Central memory CD8-positive, alpha-beta T cell (primary cell): Measurements from ENCODE around the gene WFS1.
A peak's percentile ranks its signal among the peaks of the same experiment; 100 is the strongest.

Source experiments
- ATAC-seq: fragments of 150-1000 bp; cut with Tn5 transposase; replicated peaks from 2 replicates; pipeline ENCODE4 v1.10.0; 2022; ENCODE audit warnings: mild to moderate bottlenecking, moderate FRiP score, moderate number of reproducible peaks; ENCODE audit not compliant: poor library complexity, severe bottlenecking; ENCODE audit errors: extremely low read depth
- DNase-seq, 2 donors: peaks; one replicate each; pipeline ENCODE4 v3.0.0; 2021; ENCODE audit warnings: low spot score in 2 of 2
- H3K27ac Mint-ChIP-seq: one replicate; pipeline ENCODE4 v1.8.0; 2022; ENCODE audit warnings: low read depth, mild to moderate bottlenecking, moderate library complexity, mixed read lengths
- H3K27me3 Mint-ChIP-seq: one replicate; pipeline ENCODE4 v1.8.0; 2022; ENCODE audit warnings: mixed read lengths
- H3K36me3 Mint-ChIP-seq: one replicate; pipeline ENCODE4 v1.8.0; 2022; ENCODE audit warnings: mild to moderate bottlenecking, moderate library complexity, mixed read lengths; ENCODE audit not compliant: insufficient read depth
- H3K4me1 Mint-ChIP-seq: one replicate; pipeline ENCODE4 v1.8.0; 2022; ENCODE audit warnings: mixed read lengths
- H3K4me3 Mint-ChIP-seq: one replicate; pipeline ENCODE4 v1.8.0; 2022; ENCODE audit warnings: mild to moderate bottlenecking, moderate library complexity, mixed read lengths
- H3K9me3 Mint-ChIP-seq: one replicate; pipeline ENCODE4 v1.8.0; 2022; ENCODE audit warnings: mixed read lengths

WFS1 gene

DNA sequence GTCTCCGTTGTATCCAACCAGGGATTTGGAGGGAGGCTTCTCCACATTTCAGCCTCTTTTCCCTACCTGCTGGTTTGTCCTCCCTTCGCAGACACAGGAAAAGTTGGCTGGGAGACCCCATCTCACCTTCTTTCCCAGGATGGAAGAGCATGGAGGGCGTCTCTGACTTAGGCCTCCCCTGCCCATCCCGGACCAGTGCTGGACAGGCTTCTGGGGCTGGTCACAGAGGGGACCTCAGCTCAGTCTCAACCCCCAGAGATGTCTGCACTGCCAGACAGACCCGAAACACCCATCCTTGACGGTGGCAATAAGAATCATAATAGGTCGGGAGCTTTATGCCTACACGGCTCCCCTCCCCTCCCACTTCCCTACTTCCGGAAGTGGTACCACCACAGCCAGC is 1.6 kb downstream of the WFS1 start:
- H3K4me1 Mint-ChIP-seq, result peaks cover 6% of the 10 kb centered on the region
- peak overlapping the region; percentile 76 for H3K4me3 Mint-ChIP-seq
- H3K27me3 Mint-ChIP-seq, result no peaks in the 10 kb centered on the region
- no peak for ATAC-seq
- DNase-seq, result no peak
- peaks cover 7% of the 10 kb centered on the region for H3K36me3 Mint-ChIP-seq
- no peaks in the 10 kb centered on the region for H3K9me3 Mint-ChIP-seq
- no peak overlapping the region for H3K27ac Mint-ChIP-seq

DNA sequence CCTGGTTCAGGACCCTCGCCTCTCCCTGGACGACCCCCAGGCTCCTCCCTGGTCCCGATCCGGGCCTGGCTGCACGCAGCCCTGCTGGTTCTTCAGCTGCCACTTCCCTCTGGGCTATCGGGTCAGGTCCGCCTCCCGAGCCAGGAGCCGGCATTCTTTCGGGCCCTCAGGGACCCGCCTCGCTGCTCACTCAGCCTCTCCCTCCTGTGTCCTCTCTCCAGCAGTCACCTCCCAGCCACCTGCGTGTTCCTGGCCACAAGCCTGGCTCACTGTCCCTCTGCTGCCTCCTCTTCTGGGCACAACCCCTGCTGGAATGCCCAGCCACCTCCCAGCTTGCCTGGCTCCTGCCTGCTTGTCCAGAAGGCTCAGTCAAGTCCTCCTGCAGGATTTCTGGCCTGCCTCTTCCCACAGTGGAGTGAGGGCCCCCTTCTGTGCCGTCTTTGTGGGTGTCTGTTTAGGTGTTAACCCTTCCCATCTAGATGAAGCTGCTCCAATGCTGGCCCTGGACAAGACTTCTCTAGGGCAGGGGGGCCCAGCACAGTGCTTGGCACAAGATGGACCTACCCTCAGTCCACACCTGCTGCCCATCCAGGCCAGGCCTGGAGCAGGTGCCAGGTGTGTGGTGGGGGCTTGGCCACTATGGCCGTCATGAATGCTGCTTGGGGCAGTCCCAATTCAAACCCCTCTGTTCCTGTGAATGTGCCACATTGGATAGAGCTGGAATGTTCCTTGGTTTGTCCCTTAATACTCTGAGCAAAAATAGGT is 2.2 kb downstream of the WFS1 start:
- no peaks in the 10 kb centered on the region for H3K9me3 Mint-ChIP-seq
- peak overlapping the region; percentile 56 for H3K4me3 Mint-ChIP-seq
- peaks cover 7% of the 10 kb centered on the region for H3K36me3 Mint-ChIP-seq
- no peaks in the 10 kb centered on the region for H3K27me3 Mint-ChIP-seq
- no peak for ATAC-seq
- no peak for DNase-seq
- peaks cover 6% of the 10 kb centered on the region for H3K4me1 Mint-ChIP-seq
- H3K27ac Mint-ChIP-seq, result no peak overlapping the region

DNA sequence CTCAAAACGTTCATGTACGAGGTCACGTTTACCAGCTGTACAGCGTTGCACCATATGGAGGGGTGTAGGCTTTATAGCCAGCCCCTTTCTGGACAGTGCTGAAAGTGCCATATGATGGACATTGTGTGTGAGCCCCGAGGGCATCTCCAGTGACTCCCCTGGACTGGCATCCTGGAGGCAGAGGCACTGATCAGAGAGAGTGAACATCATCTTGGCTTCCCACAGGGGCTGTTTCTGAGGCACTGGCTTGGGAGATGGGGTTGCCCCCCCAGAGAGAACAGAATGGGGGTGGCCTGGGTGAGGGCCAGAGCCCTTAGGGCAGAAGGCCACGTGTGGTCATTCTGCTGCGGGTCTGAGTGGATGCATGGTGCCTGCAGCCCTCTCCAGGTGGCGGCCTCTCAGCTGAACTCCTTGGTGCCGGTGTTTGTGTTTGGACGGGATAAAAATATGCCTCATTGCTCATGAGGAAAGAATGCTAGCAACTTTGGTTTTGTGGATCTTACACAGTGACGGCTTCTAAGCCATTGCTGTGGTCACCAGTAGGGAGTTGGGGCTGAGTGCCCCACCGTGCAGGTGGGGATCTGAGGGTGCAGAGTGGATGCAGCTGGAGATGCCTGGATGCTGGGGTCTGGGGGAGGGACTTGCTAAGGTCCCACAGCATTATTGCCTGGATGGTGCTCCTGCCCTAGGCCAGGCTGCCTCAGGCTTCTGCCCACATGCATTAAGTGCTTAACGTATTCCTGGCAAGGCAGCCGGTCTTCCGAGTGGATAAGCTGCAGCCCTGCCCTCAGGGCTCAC is 3.4 kb downstream of the WFS1 start:
- H3K27ac Mint-ChIP-seq, result no peak overlapping the region
- DNase-seq (no peak), ATAC-seq (no peak)
- H3K9me3 Mint-ChIP-seq, result no peaks in the 10 kb centered on the region
- H3K4me3 Mint-ChIP-seq, result no peak overlapping the region
- H3K27me3 Mint-ChIP-seq, result no peaks in the 10 kb centered on the region
- peaks cover 7% of the 10 kb centered on the region for H3K36me3 Mint-ChIP-seq
- peaks cover 6% of the 10 kb centered on the region for H3K4me1 Mint-ChIP-seq

DNA sequence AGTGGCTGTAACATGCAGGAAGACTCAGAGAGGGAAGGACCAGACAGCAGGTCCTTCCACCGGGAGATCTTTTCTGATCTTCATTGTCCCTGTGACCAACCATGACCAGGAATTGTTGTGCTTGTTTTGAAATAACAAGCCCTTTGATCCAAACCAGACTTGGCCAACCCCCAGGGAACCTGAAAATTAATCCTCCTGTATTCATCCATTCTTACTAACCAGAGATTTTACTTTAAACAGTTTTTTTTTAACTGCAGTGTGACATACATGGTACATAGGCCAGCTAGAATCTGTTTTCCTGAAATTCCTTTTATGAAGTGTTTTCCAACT is 4.0 kb downstream of the WFS1 start:
- H3K9me3 Mint-ChIP-seq, result no peaks in the 10 kb centered on the region
- no peak for ATAC-seq
- DNase-seq, result no peak
- H3K36me3 Mint-ChIP-seq, result peaks cover 7% of the 10 kb centered on the region
- H3K27ac Mint-ChIP-seq, result no peak overlapping the region
- no peak overlapping the region for H3K4me3 Mint-ChIP-seq
- peaks cover 9% of the 10 kb centered on the region for H3K4me1 Mint-ChIP-seq
- H3K27me3 Mint-ChIP-seq, result no peaks in the 10 kb centered on the region

DNA sequence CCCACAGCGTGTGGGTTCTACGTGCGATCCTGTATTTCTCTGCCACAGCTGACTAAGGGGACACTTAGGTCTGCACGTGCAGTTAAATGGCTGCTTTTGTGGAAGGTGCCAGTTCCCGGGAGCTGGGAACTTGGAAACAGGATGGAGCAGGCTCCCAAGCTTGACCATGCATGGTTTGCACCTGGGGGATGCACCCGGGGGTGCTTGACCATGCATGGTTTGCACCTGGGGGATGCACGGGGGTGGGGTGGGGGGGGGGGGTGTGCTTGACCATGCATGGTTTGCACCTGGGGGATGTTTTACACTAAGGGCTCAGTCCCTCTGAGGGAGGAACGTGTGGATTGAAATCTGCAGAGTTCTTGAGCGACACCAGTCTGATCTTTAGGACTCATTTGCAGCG is 5.7 kb downstream of the WFS1 start:
- Mint-ChIP-seq H3K4me3 (no peak overlapping the region), H3K27me3 (no peaks in the 10 kb centered on the region), H3K9me3 (no peaks in the 10 kb centered on the region), H3K36me3 (peaks cover 6% of the 10 kb centered on the region), H3K27ac (no peak overlapping the region), H3K4me1 (peaks cover 6% of the 10 kb centered on the region)
- DNase-seq, result no peak
- no peak for ATAC-seq

DNA sequence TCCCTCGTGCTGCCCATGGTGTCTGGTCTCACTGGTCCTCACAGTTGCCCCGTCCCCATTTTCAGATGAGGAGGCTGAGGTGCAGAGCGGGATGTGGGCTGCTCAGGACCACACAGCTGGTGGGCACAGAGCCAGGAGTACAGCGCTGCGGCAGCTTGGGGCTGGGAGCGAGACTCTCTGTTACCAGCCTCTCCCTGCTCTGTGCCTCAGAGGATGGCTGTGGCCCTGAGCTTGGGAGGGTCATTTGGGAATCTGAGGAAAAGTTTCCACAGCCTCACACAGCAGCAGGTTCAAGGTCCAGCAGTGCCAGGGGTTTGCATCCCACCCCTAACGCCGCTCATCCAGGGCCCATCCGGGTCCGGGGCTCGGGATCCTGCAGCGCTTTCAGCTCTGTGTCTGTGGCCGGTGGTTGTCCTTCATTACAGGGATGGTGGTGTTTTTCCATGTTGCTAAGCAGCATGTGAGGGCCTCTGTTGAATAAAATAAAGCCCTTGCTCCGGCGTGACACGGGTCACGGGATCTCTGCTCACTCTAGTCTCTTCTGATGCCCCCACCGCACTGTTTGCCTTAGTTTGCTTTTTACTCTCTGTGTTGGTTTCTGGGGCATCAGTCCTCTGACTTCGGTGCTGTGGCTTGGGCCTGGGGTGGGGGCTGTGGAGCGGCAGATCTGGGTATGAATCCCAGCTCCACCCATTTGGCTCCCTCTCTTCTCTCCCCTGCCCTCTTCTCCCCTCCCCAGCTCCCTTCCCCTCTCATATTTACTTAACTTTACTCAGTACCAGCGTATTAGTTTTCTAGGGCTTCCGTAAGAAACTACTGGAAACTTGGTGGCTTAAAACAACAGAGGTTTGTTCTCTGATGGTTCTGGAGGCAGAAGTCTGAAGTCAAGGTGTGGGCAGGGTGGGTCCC is 6.5 kb downstream of the WFS1 start:
- peaks cover 4% of the 10 kb centered on the region for H3K36me3 Mint-ChIP-seq
- peaks cover 6% of the 10 kb centered on the region for H3K4me1 Mint-ChIP-seq
- no peak for ATAC-seq
- DNase-seq, result no peak
- no peak overlapping the region for H3K4me3 Mint-ChIP-seq
- no peaks in the 10 kb centered on the region for H3K9me3 Mint-ChIP-seq
- no peak overlapping the region for H3K27ac Mint-ChIP-seq
- H3K27me3 Mint-ChIP-seq, result no peaks in the 10 kb centered on the region

DNA sequence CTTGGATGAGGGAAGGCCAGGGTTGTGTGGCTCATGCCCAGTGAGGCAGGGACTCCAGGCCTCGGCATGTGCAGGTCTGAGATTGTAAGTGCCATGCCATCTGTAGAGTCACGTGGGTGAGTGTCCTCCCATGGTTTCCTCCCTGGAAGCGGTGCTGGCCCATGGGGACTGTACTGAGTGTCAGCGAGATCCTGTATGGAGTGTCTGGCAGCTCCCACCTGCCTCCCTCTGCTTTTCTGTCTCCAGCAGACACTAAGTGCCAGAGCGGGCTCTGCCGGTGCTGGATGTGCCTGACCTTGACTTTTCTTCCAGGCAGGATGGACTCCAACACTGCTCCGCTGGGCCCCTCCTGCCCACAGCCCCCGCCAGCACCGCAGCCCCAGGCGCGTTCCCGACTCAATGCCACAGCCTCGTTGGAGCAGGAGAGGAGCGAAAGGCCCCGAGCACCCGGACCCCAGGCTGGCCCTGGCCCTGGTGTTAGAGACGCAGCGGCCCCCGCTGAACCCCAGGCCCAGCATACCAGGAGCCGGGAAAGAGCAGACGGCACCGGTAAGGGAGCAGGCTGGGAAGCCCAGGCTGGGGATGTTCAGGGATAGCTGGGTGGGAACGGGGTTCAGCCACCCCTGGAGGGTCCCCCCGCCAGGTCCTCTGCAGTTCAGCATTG is 7.6 kb downstream of the WFS1 start:
- Mint-ChIP-seq H3K36me3 (peaks cover 2% of the 10 kb centered on the region), H3K9me3 (no peaks in the 10 kb centered on the region), H3K4me3 (no peak overlapping the region), H3K27me3 (no peaks in the 10 kb centered on the region), H3K27ac (no peak overlapping the region), H3K4me1 (peaks cover 6% of the 10 kb centered on the region)
- DNase-seq (no peak), ATAC-seq (no peak)

DNA sequence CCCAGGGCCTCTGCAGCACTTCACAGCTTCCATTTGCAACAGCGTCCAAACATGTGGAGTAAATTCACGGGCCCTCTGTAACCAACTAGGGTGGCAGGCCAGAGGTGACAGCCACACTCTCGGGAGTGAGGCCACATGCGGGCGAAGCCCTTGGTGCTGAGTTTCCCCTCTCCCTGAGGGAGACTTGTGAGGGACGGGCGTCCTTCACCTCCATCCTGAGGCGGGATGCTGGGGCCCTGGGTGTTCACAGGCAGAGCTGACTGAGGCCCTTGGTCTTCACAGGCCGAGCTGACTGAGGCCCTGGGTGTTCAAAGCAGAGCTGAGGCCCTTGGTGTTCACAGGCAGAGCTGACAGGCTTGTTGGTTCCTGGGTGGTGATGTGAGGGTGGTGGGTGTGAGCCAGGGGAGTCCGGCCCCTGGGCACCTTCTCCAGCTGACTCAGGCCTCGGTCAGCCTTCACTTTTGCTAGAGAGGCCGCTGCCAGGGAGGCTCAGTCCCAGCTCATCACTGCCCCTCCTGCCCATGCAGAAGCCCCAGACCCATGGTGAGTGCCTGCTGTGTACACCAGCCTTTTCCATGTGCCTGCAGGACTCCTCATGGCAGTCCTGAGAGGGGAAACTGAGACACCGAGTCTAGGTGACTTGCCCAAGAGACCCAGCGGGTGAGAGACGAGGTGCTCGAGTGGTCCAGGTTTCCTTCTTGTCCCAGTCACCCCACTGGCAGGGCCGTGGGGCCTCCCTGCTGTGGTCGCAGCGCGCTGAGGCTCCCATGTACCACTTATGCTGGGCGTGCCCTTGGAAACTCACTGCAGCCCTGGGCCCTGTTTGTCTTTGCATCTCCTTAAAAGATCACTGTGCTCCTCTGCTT is 8.5 kb downstream of the WFS1 start:
- H3K4me3 Mint-ChIP-seq, result no peak overlapping the region
- no peaks in the 10 kb centered on the region for H3K9me3 Mint-ChIP-seq
- H3K36me3 Mint-ChIP-seq, result peaks cover 2% of the 10 kb centered on the region
- H3K27me3 Mint-ChIP-seq, result no peaks in the 10 kb centered on the region
- H3K27ac Mint-ChIP-seq, result peak overlapping the region; percentile 26
- H3K4me1 Mint-ChIP-seq, result peaks cover 6% of the 10 kb centered on the region
- no peak for ATAC-seq
- DNase-seq, result no peak

DNA sequence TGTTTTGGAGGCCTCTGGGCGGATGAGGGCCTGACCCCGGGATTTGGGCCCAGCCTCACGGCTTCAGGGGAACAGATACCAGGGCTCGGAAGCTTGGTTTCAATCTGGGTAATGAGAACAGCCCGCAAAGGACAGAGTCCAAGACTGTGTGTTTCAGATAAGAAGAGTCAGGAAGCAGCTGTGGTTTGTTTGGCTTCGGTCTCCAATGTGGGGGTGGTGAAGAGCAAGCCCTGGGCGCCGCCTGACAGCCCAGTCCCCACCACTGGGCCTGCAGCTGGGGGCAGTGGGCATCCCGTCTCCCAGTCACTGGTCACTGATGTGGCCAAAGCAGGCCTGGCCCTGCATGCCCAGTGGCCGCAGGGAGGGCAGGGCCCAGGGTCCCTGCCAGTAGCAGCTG is 9.1 kb downstream of the WFS1 start:
- ATAC-seq, result peak; percentile 43
- Mint-ChIP-seq H3K4me3 (no peak overlapping the region), H3K4me1 (peaks cover 6% of the 10 kb centered on the region), H3K27ac (peak overlapping the region; percentile 26), H3K9me3 (no peaks in the 10 kb centered on the region), H3K27me3 (no peaks in the 10 kb centered on the region), H3K36me3 (no peaks in the 10 kb centered on the region)
- DNase-seq, result no peak

DNA sequence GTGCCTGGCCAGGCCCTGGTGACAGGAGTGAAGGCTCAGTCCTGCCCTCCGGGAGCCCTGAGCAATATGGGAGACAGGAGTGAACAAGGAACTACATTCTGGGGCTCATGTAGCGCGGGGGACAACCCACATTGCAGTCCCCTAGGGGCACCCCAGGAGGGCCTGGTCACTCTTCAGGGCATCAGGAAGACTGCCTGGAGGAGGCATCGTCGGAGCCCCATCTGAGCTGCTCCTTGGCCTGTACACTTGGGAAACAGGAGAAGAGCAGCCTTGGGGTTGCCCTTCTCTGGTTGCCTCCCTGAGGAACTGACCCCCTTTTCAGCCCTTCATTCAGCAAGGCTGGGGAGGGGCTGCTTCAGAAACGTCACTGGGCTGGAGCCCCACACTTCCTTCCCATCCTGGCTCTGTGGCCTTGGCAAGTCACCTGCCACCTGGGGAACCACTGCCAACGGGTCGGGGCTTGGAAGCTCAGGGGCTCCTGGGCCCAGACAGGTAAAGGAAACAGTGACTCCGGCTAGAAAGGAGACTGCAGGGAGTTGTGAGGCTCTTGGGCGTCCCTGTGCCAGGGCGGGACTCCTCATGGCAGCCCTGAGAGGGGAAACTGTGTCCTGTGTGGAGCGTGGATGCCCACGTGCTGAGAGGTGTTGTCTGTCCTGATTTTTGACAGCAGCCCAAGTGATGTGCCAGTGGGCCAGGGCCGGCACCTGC is 10.1 kb downstream of the WFS1 start:
- no peak for DNase-seq
- H3K27me3 Mint-ChIP-seq, result no peaks in the 10 kb centered on the region
- ATAC-seq, result no peak
- no peaks in the 10 kb centered on the region for H3K9me3 Mint-ChIP-seq
- no peak overlapping the region for H3K27ac Mint-ChIP-seq
- H3K36me3 Mint-ChIP-seq, result no peaks in the 10 kb centered on the region
- no peak overlapping the region for H3K4me3 Mint-ChIP-seq
- peaks cover 6% of the 10 kb centered on the region for H3K4me1 Mint-ChIP-seq

DNA sequence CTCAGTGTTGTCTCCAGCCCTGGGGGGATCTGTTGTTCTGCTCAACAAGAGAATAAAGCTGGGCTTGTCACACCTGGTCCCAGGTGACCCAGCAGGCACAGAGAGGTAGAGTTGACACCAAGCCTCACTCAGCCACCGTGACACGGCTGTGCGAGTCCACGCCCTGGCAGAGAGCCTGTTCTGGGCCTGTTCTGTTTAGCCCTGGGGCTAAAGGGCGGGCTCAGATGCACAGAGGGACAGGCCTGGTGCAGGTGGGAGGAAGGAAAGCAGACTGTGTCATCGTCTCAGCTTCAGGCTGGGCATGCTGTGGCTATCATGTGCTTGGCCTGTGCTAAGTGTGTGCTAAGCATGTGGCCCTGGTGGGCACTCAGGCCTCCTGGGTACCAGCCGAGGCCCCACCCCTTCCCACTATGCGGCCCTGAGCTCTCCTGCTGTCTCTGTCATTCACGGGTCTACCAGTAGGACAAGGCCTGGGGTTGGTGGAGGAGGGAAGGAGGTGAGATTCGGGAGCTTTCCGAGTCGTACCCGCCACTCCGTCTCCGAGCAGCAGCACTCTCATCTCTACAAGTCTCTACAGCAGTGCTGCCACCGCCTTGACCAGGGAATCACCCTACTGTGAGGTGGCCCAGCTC is 10.8 kb downstream of the WFS1 start:
- H3K27me3 Mint-ChIP-seq, result no peaks in the 10 kb centered on the region
- H3K36me3 Mint-ChIP-seq, result no peaks in the 10 kb centered on the region
- no peak overlapping the region for H3K4me3 Mint-ChIP-seq
- H3K9me3 Mint-ChIP-seq, result no peaks in the 10 kb centered on the region
- H3K27ac Mint-ChIP-seq, result no peak overlapping the region
- peaks cover 6% of the 10 kb centered on the region for H3K4me1 Mint-ChIP-seq
- ATAC-seq (no peak), DNase-seq (no peak)
